GM10266 (cell line): ENCODE measurements around the gene DMPK.

Experiments used
- DNase-seq: peaks from one replicate; pipeline ENCODE4 v3.0.0; 2012; ENCODE audit errors: extremely low spot score
- TF ChIP-seq, protein P1 (sequence below): IDR thresholded peaks from 2 replicates; pipeline ENCODE4 v1.5.1; 2012; ENCODE audit warnings: mild to moderate bottlenecking, low read depth; ENCODE audit not compliant: control insufficient read depth, insufficient read depth; ENCODE audit errors: missing control alignments

DMPK gene

DNA sequence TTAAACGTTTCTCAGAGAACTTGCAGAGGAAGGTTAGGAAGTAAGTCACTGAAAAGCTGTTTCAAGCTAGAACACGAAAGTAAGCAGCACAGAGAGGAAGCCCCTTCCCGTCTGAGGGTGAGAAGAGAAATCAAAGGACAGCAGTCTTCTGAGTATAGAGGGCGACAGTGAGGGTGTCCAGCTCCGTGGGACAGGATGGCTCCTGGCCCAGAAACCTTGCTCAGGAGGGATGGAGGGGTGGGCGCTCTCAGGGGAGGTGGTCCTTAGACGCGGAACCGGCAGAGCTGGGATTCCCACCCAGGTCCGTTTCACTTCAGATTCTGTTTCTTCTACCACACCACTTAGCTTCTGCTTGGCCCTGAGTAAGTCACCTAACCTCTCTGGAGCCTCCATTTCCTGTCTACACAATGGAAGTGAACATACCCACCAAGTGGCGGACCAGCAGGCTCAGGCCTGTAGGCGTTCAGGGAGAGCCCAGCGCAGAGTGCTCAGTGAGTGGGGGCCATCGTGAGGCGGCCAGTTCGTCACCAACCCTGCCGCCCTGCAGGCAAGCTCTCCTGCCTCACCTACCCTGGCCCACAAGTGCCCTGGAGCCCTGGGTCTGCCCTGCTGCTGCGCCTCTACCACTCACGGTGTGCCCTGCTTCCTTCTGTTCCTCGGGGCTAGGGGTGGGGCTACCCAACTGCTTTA is 38.3 kb upstream of the DMPK start:
- no peak for DNase-seq
- TF ChIP-seq, protein P1, sequence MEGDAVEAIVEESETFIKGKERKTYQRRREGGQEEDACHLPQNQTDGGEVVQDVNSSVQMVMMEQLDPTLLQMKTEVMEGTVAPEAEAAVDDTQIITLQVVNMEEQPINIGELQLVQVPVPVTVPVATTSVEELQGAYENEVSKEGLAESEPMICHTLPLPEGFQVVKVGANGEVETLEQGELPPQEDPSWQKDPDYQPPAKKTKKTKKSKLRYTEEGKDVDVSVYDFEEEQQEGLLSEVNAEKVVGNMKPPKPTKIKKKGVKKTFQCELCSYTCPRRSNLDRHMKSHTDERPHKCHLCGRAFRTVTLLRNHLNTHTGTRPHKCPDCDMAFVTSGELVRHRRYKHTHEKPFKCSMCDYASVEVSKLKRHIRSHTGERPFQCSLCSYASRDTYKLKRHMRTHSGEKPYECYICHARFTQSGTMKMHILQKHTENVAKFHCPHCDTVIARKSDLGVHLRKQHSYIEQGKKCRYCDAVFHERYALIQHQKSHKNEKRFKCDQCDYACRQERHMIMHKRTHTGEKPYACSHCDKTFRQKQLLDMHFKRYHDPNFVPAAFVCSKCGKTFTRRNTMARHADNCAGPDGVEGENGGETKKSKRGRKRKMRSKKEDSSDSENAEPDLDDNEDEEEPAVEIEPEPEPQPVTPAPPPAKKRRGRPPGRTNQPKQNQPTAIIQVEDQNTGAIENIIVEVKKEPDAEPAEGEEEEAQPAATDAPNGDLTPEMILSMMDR, result no peak

DNA sequence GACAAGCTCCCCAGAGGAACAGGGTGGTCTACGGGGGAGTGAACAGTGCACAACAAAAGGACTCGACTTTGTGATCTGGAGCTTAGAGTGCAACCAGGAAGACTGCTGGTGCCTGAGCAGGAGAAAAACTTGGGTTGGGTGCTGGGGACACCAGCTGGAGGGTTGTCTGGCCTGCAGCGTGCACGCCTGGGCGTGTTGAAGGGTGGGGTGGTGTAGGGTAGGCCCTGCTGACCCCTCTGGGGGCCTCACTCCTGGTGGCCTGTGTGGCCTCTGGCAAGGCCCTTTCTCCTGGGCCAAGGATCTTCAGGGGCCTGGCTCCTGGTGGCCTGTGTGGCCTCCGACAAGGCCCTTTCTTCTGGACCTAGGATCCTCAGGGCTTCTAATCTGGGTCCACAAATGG is 37.5 kb upstream of the DMPK start:
- TF ChIP-seq, protein P1, result no peak
- DNase-seq, result no peak

GRCh38 chr19:45817725-45818301 is 35.5 kb upstream of the DMPK start:
- DNase-seq, result no peak
- TF ChIP-seq, protein P1, result no peak

DNA sequence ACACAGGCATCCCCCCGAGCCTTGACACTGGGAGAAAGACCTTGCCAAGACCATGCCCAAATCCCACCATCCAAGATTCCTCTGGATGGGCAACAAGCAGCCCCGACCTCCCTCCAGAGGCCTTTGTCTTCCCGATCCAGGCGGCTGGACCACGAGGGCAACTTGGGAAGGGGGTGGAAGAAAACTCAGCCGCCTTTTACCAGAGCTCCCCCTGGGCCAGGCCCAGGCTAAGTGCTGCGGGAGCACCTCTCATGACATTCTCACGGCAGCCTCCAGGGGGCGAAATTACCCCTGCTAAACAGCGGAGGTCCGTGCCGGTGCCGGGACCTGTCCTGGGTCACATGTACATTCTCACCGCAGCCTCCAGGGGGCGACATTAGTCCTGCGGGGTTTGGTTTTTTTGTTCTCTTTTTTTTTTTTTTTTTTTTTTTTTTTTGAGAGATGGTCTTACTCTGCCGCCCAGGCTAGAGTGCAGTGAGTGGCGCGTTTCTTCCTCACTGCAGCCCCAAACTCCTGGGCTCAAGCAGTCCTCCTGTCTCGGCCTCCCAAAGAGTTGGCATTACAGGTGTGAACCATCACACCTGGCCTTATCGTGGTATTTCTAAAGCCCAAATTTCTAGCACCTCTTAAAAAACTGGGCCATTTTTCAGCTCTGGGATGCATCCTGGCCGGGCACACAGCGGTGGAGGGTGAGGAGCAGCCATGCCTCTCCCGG is 34.9 kb upstream of the DMPK start:
- TF ChIP-seq, protein P1, result peak; percentile 97
- DNase-seq, result peak; percentile 99

DNA sequence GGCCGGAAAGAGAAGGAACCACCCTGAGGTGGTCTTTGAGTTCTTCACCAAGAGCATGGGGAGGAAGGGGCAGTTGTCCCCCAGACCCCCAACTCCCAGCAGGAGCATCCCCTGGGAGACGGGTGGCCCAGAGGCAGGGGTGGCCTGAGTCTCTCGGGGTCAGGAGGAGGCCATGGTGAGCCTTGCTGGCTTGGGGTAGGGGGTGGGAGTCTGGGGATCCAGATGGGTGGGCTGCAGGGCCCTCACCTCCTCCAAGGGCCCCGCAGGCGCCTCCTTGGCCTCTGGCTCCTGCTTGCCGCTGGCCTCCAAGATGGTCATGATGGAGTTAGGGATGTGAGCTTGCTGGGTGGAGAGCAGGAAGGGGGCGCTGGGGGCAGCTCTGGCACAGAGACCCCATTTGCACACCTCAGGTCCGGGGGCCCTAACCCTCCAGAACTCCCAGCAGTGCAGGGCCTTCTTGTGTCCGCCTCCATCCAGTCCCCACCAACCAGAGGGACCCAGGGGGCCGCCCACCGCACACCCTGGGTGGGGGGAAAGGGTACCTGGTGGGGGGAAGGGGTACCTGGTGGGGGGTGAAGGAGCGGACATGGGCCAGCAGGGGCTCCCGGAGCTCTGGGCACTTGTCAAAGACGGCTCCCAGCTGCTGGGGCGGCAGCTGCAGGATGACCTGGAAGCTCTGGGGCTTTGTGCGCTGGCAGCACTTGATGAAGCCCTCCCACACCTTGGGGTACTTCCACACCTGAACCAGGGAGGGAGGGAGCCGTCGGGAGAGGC is 34.1 kb upstream of the DMPK start:
- TF ChIP-seq, protein P1, result peak; percentile 21
- no peak for DNase-seq

GRCh38 chr19:45815481-45816216 is 33.4 kb upstream of the DMPK start:
- TF ChIP-seq, protein P1, result no peak
- no peak for DNase-seq
